H1 (cell line): Measurements from ENCODE around the gene AQP11. TPM values are rescaled to one million over a fixed set of nuclear protein-coding genes. Genes with fewer than 3 reads are reported as not detected.

Experiments used
- MAX ChIP-seq: IDR thresholded peaks from 2 replicates; pipeline ENCODE4 v1.6.1; 2012; ENCODE audit warnings: inconsistent platforms
- SUZ12 ChIP-seq: fragments of 200-600 bp; sonication (generic); IDR thresholded peaks from 2 replicates; pipeline ENCODE4 v1.6.1; 2012; ENCODE audit warnings: mild to moderate bottlenecking, inconsistent platforms, low read length, moderate library complexity, mixed read lengths
- polyA plus RNA-seq, 7 experiments: library from polyadenylated mRNA; depleted of rRNA in 3 of 7; stranded (reverse) in 5 of 7; unstranded in 2 of 7; fragments of >200 nt in 5 of 7; fragments of 200-250 nt in 2 of 7; gene quantifications; 1 replicate in 5 of 7; 2 replicates in 1 of 7; 4 replicates in 1 of 7; pipeline versions ENCODE4 v1.2.1 to v1.2.3, GENCODE V29; 2011 to 2013; ENCODE audit warnings: missing spikeins in 2 of 7, mixed read lengths in 2 of 7
- total RNA-seq: library from RNA; stranded (reverse); fragmentation: NEBNext Ultra II Directional; extraction: Animal tissue kit (Norgen Biotek cat#: 25700); gene quantifications from 2 replicates; pipeline ENCODE4 v1.2.1, GENCODE V29; 2021
- TF ChIP-seq, protein P1 (sequence below): fragments of 300-600 bp; sonication (generic); IDR thresholded peaks from 2 replicates; pipeline ENCODE4 v1.7.1; 2012; ENCODE audit warnings: low read length, moderate library complexity, mild to moderate bottlenecking, inconsistent platforms; ENCODE audit not compliant: insufficient replicate concordance
- TF ChIP-seq, protein P2 (sequence below): IDR thresholded peaks from 2 replicates; pipeline ENCODE4 v1.6.1; 2012; ENCODE audit warnings: low read length, inconsistent platforms

AQP11 gene
- total and polyA plus RNA-seq, 2 of the 8 experiments (the other 6 are each of a cell fraction or from before 2014, with no cell fraction given) = 1.1 to 1.6 TPM

GRCh38 chr11:77636731-77637344, 47.1 kb downstream of the AQP11 start (continued):
- TF ChIP-seq, protein P1, sequence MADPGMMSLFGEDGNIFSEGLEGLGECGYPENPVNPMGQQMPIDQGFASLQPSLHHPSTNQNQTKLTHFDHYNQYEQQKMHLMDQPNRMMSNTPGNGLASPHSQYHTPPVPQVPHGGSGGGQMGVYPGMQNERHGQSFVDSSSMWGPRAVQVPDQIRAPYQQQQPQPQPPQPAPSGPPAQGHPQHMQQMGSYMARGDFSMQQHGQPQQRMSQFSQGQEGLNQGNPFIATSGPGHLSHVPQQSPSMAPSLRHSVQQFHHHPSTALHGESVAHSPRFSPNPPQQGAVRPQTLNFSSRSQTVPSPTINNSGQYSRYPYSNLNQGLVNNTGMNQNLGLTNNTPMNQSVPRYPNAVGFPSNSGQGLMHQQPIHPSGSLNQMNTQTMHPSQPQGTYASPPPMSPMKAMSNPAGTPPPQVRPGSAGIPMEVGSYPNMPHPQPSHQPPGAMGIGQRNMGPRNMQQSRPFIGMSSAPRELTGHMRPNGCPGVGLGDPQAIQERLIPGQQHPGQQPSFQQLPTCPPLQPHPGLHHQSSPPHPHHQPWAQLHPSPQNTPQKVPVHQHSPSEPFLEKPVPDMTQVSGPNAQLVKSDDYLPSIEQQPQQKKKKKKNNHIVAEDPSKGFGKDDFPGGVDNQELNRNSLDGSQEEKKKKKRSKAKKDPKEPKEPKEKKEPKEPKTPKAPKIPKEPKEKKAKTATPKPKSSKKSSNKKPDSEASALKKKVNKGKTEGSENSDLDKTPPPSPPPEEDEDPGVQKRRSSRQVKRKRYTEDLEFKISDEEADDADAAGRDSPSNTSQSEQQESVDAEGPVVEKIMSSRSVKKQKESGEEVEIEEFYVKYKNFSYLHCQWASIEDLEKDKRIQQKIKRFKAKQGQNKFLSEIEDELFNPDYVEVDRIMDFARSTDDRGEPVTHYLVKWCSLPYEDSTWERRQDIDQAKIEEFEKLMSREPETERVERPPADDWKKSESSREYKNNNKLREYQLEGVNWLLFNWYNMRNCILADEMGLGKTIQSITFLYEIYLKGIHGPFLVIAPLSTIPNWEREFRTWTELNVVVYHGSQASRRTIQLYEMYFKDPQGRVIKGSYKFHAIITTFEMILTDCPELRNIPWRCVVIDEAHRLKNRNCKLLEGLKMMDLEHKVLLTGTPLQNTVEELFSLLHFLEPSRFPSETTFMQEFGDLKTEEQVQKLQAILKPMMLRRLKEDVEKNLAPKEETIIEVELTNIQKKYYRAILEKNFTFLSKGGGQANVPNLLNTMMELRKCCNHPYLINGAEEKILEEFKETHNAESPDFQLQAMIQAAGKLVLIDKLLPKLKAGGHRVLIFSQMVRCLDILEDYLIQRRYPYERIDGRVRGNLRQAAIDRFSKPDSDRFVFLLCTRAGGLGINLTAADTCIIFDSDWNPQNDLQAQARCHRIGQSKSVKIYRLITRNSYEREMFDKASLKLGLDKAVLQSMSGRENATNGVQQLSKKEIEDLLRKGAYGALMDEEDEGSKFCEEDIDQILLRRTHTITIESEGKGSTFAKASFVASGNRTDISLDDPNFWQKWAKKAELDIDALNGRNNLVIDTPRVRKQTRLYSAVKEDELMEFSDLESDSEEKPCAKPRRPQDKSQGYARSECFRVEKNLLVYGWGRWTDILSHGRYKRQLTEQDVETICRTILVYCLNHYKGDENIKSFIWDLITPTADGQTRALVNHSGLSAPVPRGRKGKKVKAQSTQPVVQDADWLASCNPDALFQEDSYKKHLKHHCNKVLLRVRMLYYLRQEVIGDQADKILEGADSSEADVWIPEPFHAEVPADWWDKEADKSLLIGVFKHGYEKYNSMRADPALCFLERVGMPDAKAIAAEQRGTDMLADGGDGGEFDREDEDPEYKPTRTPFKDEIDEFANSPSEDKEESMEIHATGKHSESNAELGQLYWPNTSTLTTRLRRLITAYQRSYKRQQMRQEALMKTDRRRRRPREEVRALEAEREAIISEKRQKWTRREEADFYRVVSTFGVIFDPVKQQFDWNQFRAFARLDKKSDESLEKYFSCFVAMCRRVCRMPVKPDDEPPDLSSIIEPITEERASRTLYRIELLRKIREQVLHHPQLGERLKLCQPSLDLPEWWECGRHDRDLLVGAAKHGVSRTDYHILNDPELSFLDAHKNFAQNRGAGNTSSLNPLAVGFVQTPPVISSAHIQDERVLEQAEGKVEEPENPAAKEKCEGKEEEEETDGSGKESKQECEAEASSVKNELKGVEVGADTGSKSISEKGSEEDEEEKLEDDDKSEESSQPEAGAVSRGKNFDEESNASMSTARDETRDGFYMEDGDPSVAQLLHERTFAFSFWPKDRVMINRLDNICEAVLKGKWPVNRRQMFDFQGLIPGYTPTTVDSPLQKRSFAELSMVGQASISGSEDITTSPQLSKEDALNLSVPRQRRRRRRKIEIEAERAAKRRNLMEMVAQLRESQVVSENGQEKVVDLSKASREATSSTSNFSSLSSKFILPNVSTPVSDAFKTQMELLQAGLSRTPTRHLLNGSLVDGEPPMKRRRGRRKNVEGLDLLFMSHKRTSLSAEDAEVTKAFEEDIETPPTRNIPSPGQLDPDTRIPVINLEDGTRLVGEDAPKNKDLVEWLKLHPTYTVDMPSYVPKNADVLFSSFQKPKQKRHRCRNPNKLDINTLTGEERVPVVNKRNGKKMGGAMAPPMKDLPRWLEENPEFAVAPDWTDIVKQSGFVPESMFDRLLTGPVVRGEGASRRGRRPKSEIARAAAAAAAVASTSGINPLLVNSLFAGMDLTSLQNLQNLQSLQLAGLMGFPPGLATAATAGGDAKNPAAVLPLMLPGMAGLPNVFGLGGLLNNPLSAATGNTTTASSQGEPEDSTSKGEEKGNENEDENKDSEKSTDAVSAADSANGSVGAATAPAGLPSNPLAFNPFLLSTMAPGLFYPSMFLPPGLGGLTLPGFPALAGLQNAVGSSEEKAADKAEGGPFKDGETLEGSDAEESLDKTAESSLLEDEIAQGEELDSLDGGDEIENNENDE = peak; percentile 94
- TF ChIP-seq MAX = peak; percentile 57
- no peak for TF ChIP-seq SUZ12
- TF ChIP-seq, protein P2, sequence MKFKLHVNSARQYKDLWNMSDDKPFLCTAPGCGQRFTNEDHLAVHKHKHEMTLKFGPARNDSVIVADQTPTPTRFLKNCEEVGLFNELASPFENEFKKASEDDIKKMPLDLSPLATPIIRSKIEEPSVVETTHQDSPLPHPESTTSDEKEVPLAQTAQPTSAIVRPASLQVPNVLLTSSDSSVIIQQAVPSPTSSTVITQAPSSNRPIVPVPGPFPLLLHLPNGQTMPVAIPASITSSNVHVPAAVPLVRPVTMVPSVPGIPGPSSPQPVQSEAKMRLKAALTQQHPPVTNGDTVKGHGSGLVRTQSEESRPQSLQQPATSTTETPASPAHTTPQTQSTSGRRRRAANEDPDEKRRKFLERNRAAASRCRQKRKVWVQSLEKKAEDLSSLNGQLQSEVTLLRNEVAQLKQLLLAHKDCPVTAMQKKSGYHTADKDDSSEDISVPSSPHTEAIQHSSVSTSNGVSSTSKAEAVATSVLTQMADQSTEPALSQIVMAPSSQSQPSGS = no peak
